SJCRH30 (cell line): ENCODE measurements around the gene SNX13. TPM values are rescaled to one million over a fixed set of nuclear protein-coding genes. Genes with fewer than 3 reads are reported as not detected.
A peak's percentile ranks its signal among the peaks of the same experiment; 100 is the strongest.

ENCODE experiments used
- DNase-seq, 2 experiments: peaks; one replicate each; pipeline ENCODE4 v3.0.0-alpha.2; 2015 to 2020
- H3K27ac ChIP-seq: fragments of 250-450 bp; sonication (Bioruptor Pico); 2 replicates; pipeline ENCODE4 v1.5.1; 2020; ENCODE audit warnings: mild to moderate bottlenecking, moderate library complexity
- H3K27me3 ChIP-seq: fragments of 250-450 bp; sonication (Bioruptor Pico); 2 replicates; pipeline ENCODE4 v1.5.1; 2020; ENCODE audit warnings: mild to moderate bottlenecking, moderate library complexity
- H3K36me3 ChIP-seq: fragments of 250-450 bp; sonication (Bioruptor Pico); 2 replicates; pipeline ENCODE4 v1.5.1; 2020; ENCODE audit warnings: mild to moderate bottlenecking, moderate library complexity
- H3K4me1 ChIP-seq: fragments of 250-450 bp; sonication (Bioruptor Pico); 2 replicates; pipeline ENCODE4 v1.5.1; 2020; ENCODE audit warnings: mild to moderate bottlenecking, moderate library complexity
- H3K4me3 ChIP-seq: fragments of 250-450 bp; sonication (Bioruptor Pico); 2 replicates; pipeline ENCODE4 v1.5.1; 2020; ENCODE audit warnings: mild to moderate bottlenecking, moderate library complexity
- H3K9me3 ChIP-seq: fragments of 250-450 bp; sonication (Bioruptor Pico); replicated peaks from 2 replicates; pipeline ENCODE4 v1.5.1; 2020; ENCODE audit warnings: mild to moderate bottlenecking, moderate library complexity
- total RNA-seq: library from RNA; depleted of rRNA; stranded (reverse); fragments of >200 nt; shearing (Covaris generic); gene quantifications from 2 replicates; pipeline ENCODE4 v1.2.3, GENCODE V29; 2014

SNX13 gene
- total RNA-seq, 1 experiment from 2014 or later: 37.1 TPM

DNA sequence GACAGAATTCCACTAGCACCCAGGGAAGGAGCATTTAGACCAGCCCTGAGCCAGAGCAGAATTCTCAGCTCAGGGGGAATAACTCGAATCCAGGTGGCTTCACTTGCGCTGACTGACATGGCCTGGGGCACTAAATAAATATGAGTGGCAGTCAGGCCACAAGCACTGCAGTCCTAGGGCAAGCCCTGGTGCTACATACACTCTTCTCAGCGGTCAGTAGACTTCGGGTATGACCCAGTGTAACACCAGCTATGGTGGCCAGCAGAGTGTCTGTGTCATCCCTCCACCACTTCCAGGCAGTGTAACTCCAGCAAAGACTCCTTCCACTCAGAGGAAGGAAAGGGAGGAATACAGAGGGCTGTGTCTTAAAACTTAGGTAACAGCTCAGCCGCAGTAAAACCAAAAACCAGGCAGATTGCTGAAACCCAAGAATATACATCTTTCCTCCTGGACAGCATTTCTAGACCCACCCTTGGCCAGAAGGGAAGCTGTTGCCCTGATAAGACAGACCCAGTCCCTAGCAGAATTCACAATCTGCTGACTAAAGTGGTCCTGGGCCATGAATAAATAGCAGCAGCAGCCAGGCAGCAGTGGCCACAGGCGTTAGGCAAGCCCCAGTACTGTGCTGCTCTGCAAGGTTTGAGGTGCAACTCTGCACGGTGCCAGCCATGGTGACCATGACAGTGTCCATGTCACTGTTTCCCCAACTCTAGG lies 77.0 kb downstream of the SNX13 start:
- Histone ChIP-seq H3K9me3 (no peaks in the 10 kb centered on the region), H3K27me3 (no peaks in the 10 kb centered on the region), H3K4me1 (no peaks in the 10 kb centered on the region), H3K27ac (no peak overlapping the region), H3K4me3 (no peak overlapping the region), H3K36me3 (peaks cover 7% of the 10 kb centered on the region; the same call in 1 of the 2 replicates)
- DNase-seq: no peak

- Histone ChIP-seq H3K27me3 (no peaks in the 10 kb centered on the region), H3K4me1 (no peaks in the 10 kb centered on the region), H3K27ac (no peak overlapping the region), H3K36me3 (peaks cover 16% of the 10 kb centered on the region), H3K9me3 (0 out of 2 replicates have a peak, but pooled peaks cover 2% of the 10 kb centered on the region), H3K4me3 (no peak overlapping the region)
- no peak for DNase-seq
These were observed 84.0 kb downstream of the SNX13 start for GRCh38 chr7:17856251-17856650.

GRCh38 chr7:17855202-17855601 lies 85.1 kb downstream of the SNX13 start:
- 0 out of 2 replicates have a peak, but pooled peaks cover 2% of the 10 kb centered on the region for H3K9me3 ChIP-seq
- H3K27ac ChIP-seq: no peak overlapping the region
- no peak for DNase-seq
- no peaks in the 10 kb centered on the region for H3K27me3 ChIP-seq
- no peak overlapping the region for H3K4me3 ChIP-seq
- peaks cover 16% of the 10 kb centered on the region for H3K36me3 ChIP-seq
- peaks cover 2% of the 10 kb centered on the region; the same call in 1 of the 2 replicates for H3K4me1 ChIP-seq

- Histone ChIP-seq H3K36me3 (peaks cover 16% of the 10 kb centered on the region), H3K4me1 (peaks cover 8% of the 10 kb centered on the region), H3K4me3 (no peak overlapping the region), H3K27me3 (no peaks in the 10 kb centered on the region), H3K27ac (no peak overlapping the region), H3K9me3 (0 out of 2 replicates have a peak, but pooled peaks cover 2% of the 10 kb centered on the region)
- DNase-seq: no peak
These were observed 85.8 kb downstream of the SNX13 start for GRCh38 chr7:17854261-17855047.

GRCh38 chr7:17852361-17852760 lies 87.9 kb downstream of the SNX13 start:
- Histone ChIP-seq H3K36me3 (peaks cover 17% of the 10 kb centered on the region), H3K4me3 (no peak overlapping the region), H3K27me3 (no peaks in the 10 kb centered on the region), H3K9me3 (0 out of 2 replicates have a peak, but pooled peaks cover 2% of the 10 kb centered on the region), H3K27ac (no peak overlapping the region), H3K4me1 (peaks cover 13% of the 10 kb centered on the region)
- no peak for DNase-seq

DNA sequence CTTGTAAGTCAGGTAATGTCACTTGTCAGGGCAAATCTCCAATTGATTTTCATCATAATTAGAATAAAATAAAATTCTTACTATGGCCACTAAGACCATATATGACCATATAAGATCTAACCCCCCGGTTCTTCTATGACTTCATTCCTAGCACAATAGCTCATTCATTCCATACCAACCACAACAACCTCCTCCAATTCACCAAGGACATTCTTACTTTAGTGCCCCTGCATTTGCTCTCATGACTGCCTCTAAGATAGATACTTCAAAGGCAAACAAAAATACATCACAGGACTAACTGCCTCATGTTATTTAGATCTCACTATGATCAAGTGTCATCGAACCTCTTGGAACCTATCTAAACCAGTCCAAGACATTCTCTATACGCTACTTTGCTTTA lies 90.8 kb downstream of the SNX13 start:
- peaks cover 13% of the 10 kb centered on the region for H3K4me1 ChIP-seq
- peaks cover 17% of the 10 kb centered on the region for H3K36me3 ChIP-seq
- H3K27me3 ChIP-seq: no peaks in the 10 kb centered on the region
- no peak overlapping the region for H3K4me3 ChIP-seq
- DNase-seq: peak; percentile 17 to 54
- no peak overlapping the region; the same call in 1 of the 2 replicates for H3K27ac ChIP-seq
- no peaks in the 10 kb centered on the region for H3K9me3 ChIP-seq

DNA sequence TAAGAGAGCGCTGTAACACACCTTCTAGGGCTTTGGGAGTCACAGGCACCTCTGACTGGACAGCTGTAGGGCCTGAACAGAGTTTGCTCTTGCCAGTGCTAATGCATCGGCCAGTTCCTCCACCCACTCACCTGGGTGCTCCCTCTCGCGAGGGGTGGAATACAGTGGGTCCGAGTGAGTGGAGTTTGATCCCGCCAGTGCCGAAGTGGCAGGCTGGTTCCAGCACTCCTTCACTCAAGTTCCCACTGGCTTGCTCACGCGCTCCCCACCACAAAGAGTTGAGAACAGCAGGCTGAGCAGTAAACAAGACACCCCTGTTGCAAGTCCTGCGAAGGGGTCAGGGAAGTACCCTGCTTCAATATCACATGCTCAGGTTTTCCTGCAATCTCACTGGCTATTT lies 91.8 kb downstream of the SNX13 start:
- H3K27ac ChIP-seq: no peak overlapping the region
- no peaks in the 10 kb centered on the region for H3K27me3 ChIP-seq
- DNase-seq: no peak
- no peak overlapping the region for H3K4me3 ChIP-seq
- peaks cover 18% of the 10 kb centered on the region for H3K36me3 ChIP-seq
- H3K4me1 ChIP-seq: peaks cover 17% of the 10 kb centered on the region
- no peaks in the 10 kb centered on the region for H3K9me3 ChIP-seq

- H3K27ac ChIP-seq: no peak overlapping the region
- no peaks in the 10 kb centered on the region for H3K27me3 ChIP-seq
- H3K4me1 ChIP-seq: peaks cover 17% of the 10 kb centered on the region
- H3K36me3 ChIP-seq: peaks cover 14% of the 10 kb centered on the region
- no peak overlapping the region for H3K4me3 ChIP-seq
- DNase-seq: no peak
- H3K9me3 ChIP-seq: no peaks in the 10 kb centered on the region
These were observed 93.4 kb downstream of the SNX13 start for GRCh38 chr7:17846935-17847334.

DNA sequence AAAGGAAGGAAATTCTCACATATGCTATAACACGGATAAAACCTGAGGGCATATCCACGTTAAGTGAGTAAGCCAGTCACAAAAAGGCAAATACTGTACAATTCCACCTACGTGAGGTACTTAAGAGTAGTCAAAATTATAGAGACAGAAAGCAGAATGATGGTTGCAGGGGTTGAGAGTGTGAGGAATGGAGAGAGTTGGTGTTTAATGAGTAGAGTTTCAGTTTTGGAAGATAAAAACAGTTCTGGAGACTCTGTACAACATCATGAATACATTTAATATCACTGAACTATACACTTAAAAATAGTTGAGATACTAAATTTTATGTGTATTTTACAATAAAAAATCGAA lies 95.1 kb downstream of the SNX13 start:
- Histone ChIP-seq H3K4me1 (peaks cover 15% of the 10 kb centered on the region), H3K9me3 (no peaks in the 10 kb centered on the region), H3K27me3 (no peaks in the 10 kb centered on the region), H3K4me3 (no peak overlapping the region), H3K36me3 (peaks cover 12% of the 10 kb centered on the region), H3K27ac (no peak overlapping the region)
- DNase-seq: no peak

DNA sequence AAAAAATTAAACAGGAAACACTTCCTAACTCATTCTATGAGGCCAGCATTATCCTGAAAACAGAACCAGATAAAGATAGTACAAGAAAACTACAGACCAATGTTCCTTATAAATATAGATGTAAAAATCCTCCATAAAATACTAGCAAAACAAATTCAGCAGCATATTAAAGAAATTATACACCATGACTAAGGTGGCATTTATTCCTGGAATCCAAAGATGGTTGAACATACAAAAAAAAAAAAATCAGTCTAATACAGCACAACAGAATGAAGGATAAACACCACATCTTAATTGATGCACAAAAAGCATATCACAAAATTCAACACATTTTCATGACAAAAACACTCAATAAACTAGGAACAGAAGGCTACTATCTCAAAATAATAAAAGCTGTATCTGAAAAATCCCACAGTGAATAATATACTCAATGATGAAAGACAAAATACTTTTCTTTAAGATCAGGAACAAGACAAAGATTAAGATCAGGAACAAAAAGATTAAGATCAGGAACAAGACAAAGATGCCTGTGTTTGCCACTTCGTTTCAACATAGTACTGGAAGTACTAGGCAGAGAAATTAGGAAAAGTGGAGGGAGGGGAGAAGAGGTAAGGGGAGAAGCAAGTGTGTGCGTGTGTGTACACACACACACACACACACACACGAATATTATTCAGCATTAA lies 95.6 kb downstream of the SNX13 start:
- no peak for DNase-seq
- Histone ChIP-seq H3K27me3 (no peaks in the 10 kb centered on the region), H3K4me3 (no peak overlapping the region), H3K36me3 (peaks cover 12% of the 10 kb centered on the region), H3K9me3 (no peaks in the 10 kb centered on the region), H3K4me1 (peaks cover 10% of the 10 kb centered on the region), H3K27ac (no peak overlapping the region)

GRCh38 chr7:17844022-17844421 lies 96.3 kb downstream of the SNX13 start:
- H3K9me3 ChIP-seq: no peaks in the 10 kb centered on the region

DNA sequence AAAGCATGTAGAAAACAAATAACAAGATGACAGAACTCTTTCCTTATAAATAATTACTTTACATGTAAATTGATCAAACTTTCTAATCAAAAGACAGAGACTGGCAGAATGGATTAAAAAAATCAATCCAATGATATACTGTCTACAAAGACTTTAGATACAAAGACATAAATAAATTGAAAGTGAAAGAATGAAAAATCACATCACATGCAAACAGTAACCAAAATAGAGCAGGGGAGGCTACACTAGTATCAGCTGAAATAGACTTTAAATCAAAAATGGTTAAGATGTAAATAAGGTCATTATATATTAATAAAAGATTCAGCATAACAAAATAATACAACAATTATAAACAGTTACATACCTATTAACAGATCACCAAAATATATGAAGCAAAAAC lies 97.3 kb downstream of the SNX13 start:
- H3K4me1 ChIP-seq: peaks cover 5% of the 10 kb centered on the region; the same call in 1 of the 2 replicates
- no peak overlapping the region for H3K4me3 ChIP-seq
- peaks cover 12% of the 10 kb centered on the region for H3K36me3 ChIP-seq
- DNase-seq: no peak
- H3K27me3 ChIP-seq: no peaks in the 10 kb centered on the region
- no peak overlapping the region for H3K27ac ChIP-seq
- H3K9me3 ChIP-seq: no peaks in the 10 kb centered on the region

More at GRCh38 chr7:17844022-17844421, 96.3 kb downstream of the SNX13 start:
- Histone ChIP-seq H3K4me3 (no peak overlapping the region), H3K4me1 (peaks cover 5% of the 10 kb centered on the region; the same call in 1 of the 2 replicates), H3K36me3 (peaks cover 12% of the 10 kb centered on the region), H3K27ac (no peak overlapping the region), H3K27me3 (no peaks in the 10 kb centered on the region)
- no peak for DNase-seq

DNA sequence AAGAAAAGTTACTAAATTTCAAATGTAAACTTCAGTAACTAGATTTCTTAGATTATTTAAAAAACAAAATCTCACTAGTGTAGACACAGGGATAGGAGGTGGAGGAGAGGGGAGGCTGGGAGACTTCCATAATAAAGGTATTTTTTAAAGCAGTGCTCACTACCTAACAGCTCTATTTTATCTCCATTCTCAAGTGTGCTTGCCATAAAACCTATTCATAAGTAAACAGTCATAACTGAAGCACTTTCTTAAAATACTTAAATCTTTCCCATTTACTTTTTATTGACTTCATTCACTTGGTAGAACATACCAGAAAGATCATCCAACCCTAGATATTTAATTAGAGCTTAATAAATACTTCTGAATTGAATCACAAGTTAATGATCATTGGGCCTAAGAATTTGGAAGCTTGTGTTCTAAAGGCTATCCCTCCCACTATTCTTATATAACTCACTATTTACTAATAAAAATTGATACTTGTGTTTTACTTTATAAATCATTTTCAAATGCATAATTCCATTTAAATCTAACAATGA lies 107.4 kb downstream of the SNX13 start:
- no peak for DNase-seq
- H3K36me3 ChIP-seq: peaks cover 11% of the 10 kb centered on the region
- no peaks in the 10 kb centered on the region for H3K27me3 ChIP-seq
- H3K4me3 ChIP-seq: no peak overlapping the region
- H3K27ac ChIP-seq: no peak overlapping the region
- H3K9me3 ChIP-seq: no peaks in the 10 kb centered on the region
- no peaks in the 10 kb centered on the region for H3K4me1 ChIP-seq

GRCh38 chr7:17832242-17832641 lies 108.1 kb downstream of the SNX13 start:
- Histone ChIP-seq H3K4me3 (no peak overlapping the region), H3K36me3 (peaks cover 13% of the 10 kb centered on the region), H3K27me3 (no peaks in the 10 kb centered on the region), H3K9me3 (no peaks in the 10 kb centered on the region), H3K27ac (no peak overlapping the region), H3K4me1 (no peaks in the 10 kb centered on the region)
- no peak for DNase-seq

- Histone ChIP-seq H3K4me1 (no peaks in the 10 kb centered on the region), H3K4me3 (no peak overlapping the region)
These were observed 110.1 kb downstream of the SNX13 start for GRCh38 chr7:17830206-17830605.

More at GRCh38 chr7:17830206-17830605, 110.1 kb downstream of the SNX13 start:
- H3K27me3 ChIP-seq: no peaks in the 10 kb centered on the region
- peaks cover 10% of the 10 kb centered on the region for H3K36me3 ChIP-seq
- no peak overlapping the region for H3K27ac ChIP-seq
- H3K9me3 ChIP-seq: no peaks in the 10 kb centered on the region
- DNase-seq: no peak
